ENCODE measurements around the gene HIC2.
"Not testable (repeated sequence)": the region's sequence is repeated elsewhere in the genome, so short reads cannot be mapped to it uniquely, and the experiment has no call there.

DNA sequence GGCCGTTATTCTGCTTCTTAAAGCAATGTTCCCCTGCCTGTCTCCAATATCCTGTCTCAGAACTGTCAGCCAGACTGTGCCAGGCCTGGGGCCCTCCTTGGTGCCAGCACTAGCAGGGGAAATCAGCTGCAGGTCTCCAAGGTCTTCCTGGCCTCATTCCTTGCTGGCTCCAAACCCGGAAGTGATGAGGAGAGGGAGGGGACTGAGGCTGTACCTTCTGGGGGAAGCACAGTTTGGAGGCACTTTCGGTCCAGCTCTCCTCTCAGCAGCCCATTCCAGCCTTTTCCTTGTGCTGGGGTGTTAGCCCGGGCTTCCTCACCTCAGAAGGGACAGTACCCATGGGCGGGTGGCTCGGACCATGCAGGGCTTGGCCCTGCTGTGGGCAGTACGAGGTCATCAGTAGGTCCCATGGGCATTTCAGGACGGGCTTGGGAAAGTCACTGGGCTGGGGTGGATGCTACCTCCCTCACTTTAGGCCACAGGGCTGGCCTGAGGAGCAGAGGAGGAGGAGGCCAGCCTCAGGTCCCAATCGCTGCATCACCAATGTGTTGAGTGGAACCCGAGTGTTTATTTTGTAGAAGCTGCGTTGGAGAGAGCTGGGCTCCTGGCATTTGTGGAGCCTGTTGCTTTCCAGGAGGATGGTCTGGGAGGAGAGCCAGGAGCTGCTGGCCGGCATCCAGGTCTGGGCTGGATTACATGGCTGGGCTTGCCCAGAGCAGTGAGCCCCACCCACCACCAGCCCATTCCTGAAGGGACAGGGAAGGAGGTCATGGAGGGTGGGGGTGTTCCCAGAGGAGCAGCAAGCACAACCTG, 19.0 kb downstream of the HIC2 start:
- TF ChIP-seq, protein P1, sequence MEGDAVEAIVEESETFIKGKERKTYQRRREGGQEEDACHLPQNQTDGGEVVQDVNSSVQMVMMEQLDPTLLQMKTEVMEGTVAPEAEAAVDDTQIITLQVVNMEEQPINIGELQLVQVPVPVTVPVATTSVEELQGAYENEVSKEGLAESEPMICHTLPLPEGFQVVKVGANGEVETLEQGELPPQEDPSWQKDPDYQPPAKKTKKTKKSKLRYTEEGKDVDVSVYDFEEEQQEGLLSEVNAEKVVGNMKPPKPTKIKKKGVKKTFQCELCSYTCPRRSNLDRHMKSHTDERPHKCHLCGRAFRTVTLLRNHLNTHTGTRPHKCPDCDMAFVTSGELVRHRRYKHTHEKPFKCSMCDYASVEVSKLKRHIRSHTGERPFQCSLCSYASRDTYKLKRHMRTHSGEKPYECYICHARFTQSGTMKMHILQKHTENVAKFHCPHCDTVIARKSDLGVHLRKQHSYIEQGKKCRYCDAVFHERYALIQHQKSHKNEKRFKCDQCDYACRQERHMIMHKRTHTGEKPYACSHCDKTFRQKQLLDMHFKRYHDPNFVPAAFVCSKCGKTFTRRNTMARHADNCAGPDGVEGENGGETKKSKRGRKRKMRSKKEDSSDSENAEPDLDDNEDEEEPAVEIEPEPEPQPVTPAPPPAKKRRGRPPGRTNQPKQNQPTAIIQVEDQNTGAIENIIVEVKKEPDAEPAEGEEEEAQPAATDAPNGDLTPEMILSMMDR (IDR thresholded peaks at IDR 0.05) = not testable (repeated sequence)
- not testable (repeated sequence) for TF ChIP-seq POLR2A (IDR thresholded peaks at IDR 0.05)
